ENCODE results near the gene MIS12. TPM values are rescaled to one million over a fixed set of nuclear protein-coding genes. Genes with fewer than 3 reads are reported as not detected.

Gene MIS12
- total RNA-seq, 2 experiments from 2014 or later = 36.1 to 40.0 TPM

DNA sequence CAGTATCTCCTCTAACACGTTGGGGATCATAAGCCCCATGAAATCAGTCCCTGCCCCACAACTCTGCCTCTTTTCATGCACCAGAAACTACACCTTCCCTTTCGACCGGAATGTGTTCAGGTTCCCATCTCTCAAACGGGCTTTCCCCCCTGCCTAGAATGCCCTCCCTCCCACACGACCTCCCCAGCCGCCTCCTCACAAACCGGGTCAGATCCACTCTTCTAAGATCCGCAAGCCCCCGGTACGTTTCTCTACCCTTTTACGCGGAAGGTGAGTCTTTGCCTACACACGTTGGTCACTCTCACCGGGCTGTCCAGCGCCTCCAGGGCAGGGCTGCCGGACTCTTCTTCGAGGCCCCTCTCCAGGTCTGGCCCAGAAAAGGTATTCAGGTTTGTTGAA is 18.3 kb upstream of the MIS12 start:
- CTCF ChIA-PET = interaction anchor here (1.2 to 2.4 kb wide), 2 partner anchors 19 to 29 kb away, joined by 3 to 17 read pairs; partner anchors contain the start of gene C1QBP
- H3K36me3 Mint-ChIP-seq (ENCODE audit: low read depth) = peaks cover 13% of the 10 kb centered on the region
- ATAC-seq (peak; percentile 28), DNase-seq (peak; percentile 26)
- no peaks in the 10 kb centered on the region for H3K27me3 Mint-ChIP-seq (ENCODE audit: low read depth)
- peaks cover 39% of the 10 kb centered on the region for H3K4me1 Mint-ChIP-seq (ENCODE audit: low read depth)
- H3K4me3 Mint-ChIP-seq = peak overlapping the region; percentile 80
- H3K27ac Mint-ChIP-seq = peak overlapping the region; percentile 79
- POLR2A ChIA-PET = interaction anchor here (1.1 to 5.1 kb wide), 4 partner anchors 18 to 116 kb away, joined by 3 to 27 read pairs (median 4); partner anchors contain the start of genes C1QBP, DERL2, MIS12 and NLRP1
- H3K9me3 Mint-ChIP-seq (ENCODE audit: insufficient read depth) = no peaks in the 10 kb centered on the region

DNA sequence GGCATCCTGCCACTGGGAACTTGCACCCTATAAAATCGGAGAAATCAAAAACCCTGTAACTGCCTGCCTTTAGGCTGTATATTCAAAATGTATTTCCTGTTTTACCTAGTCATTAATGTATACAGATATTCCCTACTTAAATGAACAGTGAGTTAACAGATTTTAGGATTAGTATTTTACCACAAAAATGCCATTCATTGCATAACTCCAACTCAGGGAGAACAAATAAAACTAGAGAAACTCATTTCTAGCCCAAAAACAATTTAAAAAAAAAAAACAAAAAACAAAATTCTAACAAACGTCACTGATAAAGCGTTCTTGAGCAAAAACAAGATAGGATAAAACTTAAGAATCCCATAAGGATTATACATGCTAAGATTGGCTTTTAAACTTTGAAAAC is 13.9 kb upstream of the MIS12 start:
- ATAC-seq = no peak
- no peak for DNase-seq
- Mint-ChIP-seq H3K27me3 (ENCODE audit: low read depth) (no peaks in the 10 kb centered on the region), H3K36me3 (ENCODE audit: low read depth) (peaks cover 35% of the 10 kb centered on the region), H3K27ac (no peak overlapping the region), H3K4me3 (no peak overlapping the region), H3K4me1 (ENCODE audit: low read depth) (peaks cover 14% of the 10 kb centered on the region), H3K9me3 (ENCODE audit: insufficient read depth) (no peaks in the 10 kb centered on the region)
- ChIA-PET CTCF (no interaction called here), POLR2A (no interaction called here)

DNA sequence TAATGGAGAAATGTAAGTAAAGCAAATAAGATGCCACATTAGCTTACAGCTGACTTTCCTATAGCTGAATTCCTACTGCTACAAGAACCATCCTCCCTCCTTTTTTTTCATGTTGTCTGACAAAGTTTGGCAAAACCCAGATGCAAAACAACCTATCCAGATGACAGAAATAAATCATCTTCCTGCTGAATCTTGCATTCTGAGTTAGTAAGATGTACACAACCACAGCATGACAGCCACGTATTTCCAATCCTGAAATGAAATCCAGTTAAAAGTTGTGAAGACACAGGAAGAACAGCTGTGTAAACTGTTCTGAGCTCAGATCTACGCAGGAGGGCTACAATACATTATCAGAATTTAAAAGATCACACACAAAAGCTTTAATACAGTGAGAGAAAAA is 12.5 kb upstream of the MIS12 start:
- ATAC-seq (no peak), DNase-seq (no peak)
- Mint-ChIP-seq H3K4me1 (ENCODE audit: low read depth) (peaks cover 10% of the 10 kb centered on the region), H3K27ac (no peak overlapping the region), H3K9me3 (ENCODE audit: insufficient read depth) (no peaks in the 10 kb centered on the region), H3K4me3 (no peak overlapping the region), H3K36me3 (ENCODE audit: low read depth) (peaks cover 48% of the 10 kb centered on the region), H3K27me3 (ENCODE audit: low read depth) (no peaks in the 10 kb centered on the region)
- ChIA-PET CTCF (interaction anchor here (0.7 to 1.1 kb wide), 3 partner anchors 10 to 35 kb away, joined by 3 read pairs; partner anchors contain the start of gene C1QBP), POLR2A (interaction anchor here (0.6 to 1.6 kb wide), 2 partner anchors 12 to 1769 kb away, joined by 3 to 8 read pairs; partner anchors contain the start of genes DERL2 and MIS12)

DNA sequence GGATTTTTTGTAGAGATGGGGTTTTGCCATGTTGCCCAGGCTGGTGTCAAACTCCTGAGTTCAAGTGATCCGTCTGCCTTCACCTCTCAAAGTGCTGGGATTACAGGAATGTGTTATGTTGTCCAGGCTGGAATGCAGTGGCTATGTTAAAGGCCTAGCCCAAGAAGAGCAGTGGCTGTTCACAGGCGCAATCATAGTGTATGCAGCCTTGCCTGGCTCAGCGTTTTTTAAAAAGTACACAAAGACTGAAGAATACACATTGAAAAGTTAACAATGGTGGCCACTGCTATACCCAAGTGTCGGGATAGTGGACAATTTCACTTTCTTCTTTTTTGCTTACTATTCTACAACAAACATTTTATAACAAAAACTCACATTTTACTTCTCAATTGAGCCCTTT is 7.4 kb upstream of the MIS12 start:
- peaks cover 74% of the 10 kb centered on the region for H3K36me3 Mint-ChIP-seq (ENCODE audit: low read depth)
- peak overlapping the region; percentile 15 for H3K27ac Mint-ChIP-seq
- POLR2A ChIA-PET = no interaction called here
- H3K4me3 Mint-ChIP-seq = no peak overlapping the region
- no peaks in the 10 kb centered on the region for H3K9me3 Mint-ChIP-seq (ENCODE audit: insufficient read depth)
- no peaks in the 10 kb centered on the region for H3K27me3 Mint-ChIP-seq (ENCODE audit: low read depth)
- peaks cover 11% of the 10 kb centered on the region for H3K4me1 Mint-ChIP-seq (ENCODE audit: low read depth)
- no peak for ATAC-seq
- CTCF ChIA-PET = no interaction called here
- no peak for DNase-seq

DNA sequence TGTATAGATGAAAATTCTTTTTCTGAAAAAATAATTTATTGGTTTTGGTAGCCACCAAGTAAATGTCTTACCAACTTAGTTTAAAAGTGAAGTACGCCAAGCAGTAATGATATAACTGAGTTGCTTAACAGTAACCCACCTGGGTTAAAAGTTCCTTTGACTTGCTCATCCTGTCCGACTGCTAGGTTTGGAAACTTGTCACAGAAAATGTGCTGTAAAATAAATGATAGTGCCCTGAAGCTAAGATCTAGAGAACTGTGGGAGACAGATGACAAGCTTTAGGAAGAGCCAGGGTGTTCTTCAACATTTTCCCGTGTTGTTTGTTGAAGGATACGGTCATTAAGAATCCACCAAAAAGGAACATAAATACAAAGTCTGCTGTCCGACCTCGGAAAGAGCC is 5.4 kb upstream of the MIS12 start:
- POLR2A ChIA-PET = no interaction called here
- Mint-ChIP-seq H3K4me1 (ENCODE audit: low read depth) (peaks cover 28% of the 10 kb centered on the region), H3K9me3 (ENCODE audit: insufficient read depth) (no peaks in the 10 kb centered on the region), H3K27ac (no peak overlapping the region), H3K4me3 (no peak overlapping the region), H3K27me3 (ENCODE audit: low read depth) (no peaks in the 10 kb centered on the region), H3K36me3 (ENCODE audit: low read depth) (peaks cover 73% of the 10 kb centered on the region)
- no peak for DNase-seq
- CTCF ChIA-PET = interaction anchor here (0.9 kb wide), 1 partner anchor 42 kb away, joined by 5 read pairs; the partner anchor contains the start of gene C1QBP
- no peak for ATAC-seq

DNA sequence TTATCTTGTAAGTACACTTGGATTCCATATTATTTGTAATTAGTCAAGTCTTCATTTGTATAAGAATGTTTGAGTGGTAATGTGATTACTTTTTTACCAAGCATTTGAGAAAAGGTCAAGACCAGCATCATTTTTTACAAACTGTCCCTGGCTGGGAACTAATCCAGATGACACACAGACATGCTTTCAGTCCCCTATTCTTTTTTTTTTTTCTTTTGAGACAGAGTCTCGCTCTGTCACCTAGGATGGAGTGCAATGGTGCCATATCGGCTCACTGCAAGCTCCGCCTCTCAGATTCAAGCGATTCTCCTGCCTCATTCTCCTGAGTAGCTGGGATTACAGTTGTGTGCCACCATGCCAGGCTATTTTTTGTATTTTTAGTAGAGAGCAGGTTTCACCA is 4.9 kb upstream of the MIS12 start:
- Mint-ChIP-seq H3K4me1 (ENCODE audit: low read depth) (peaks cover 28% of the 10 kb centered on the region), H3K4me3 (no peak overlapping the region), H3K9me3 (ENCODE audit: insufficient read depth) (no peaks in the 10 kb centered on the region), H3K27me3 (ENCODE audit: low read depth) (no peaks in the 10 kb centered on the region), H3K27ac (no peak overlapping the region), H3K36me3 (ENCODE audit: low read depth) (peaks cover 73% of the 10 kb centered on the region)
- CTCF ChIA-PET = no interaction called here
- DNase-seq (no peak), ATAC-seq (no peak)
- POLR2A ChIA-PET = no interaction called here

GRCh38 chr17:5485270-5486205 is 828 bp upstream of the MIS12 start, which contains the start of gene DERL2:
TSS of gene DERL2 (minus strand) at chr17:5486178. CDS start at chr17:5486161, 17 bp downstream.
- Mint-ChIP-seq H3K27me3 (ENCODE audit: low read depth) (no peaks in the 10 kb centered on the region), H3K36me3 (ENCODE audit: low read depth) (peaks cover 72% of the 10 kb centered on the region), H3K4me3 (peak within 1 kb of the TSS; percentile 96), H3K27ac (peak within 1 kb of the TSS; percentile 99), H3K4me1 (ENCODE audit: low read depth) (peaks cover 48% of the 10 kb centered on the region), H3K9me3 (ENCODE audit: insufficient read depth) (no peaks in the 10 kb centered on the region)
- POLR2A ChIA-PET = interaction anchor here (0.5 to 3.9 kb wide), 19 partner anchors 8 to 1453 kb away, joined by 3 to 37 read pairs (median 7); partner anchors contain the start of genes C1QBP, DHX33, NLRP1 and NUP88
- DNase-seq (no peak), ATAC-seq (peak; percentile 17)
- CTCF ChIA-PET = interaction anchor here (0.8 to 4.5 kb wide), 11 partner anchors 10 to 987 kb away, joined by 3 to 20 read pairs (median 4); partner anchors contain the start of gene C1QBP

DNA sequence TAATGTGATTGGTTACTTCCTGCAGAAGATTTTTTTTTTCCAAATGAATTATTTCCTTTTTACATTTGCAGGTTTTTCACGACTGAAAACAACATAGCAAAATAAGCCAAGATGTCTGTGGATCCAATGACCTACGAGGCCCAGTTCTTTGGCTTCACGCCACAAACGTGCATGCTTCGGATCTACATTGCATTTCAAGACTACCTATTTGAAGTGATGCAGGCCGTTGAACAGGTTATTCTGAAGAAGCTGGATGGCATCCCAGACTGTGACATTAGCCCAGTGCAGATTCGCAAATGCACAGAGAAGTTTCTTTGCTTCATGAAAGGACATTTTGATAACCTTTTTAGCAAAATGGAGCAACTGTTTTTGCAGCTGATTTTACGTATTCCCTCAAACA is 2.4 kb downstream of the MIS12 start:
- Mint-ChIP-seq H3K4me1 (ENCODE audit: low read depth) (peaks cover 40% of the 10 kb centered on the region), H3K27ac (no peak overlapping the region), H3K4me3 (no peak overlapping the region), H3K9me3 (ENCODE audit: insufficient read depth) (peaks cover 6% of the 10 kb centered on the region), H3K36me3 (ENCODE audit: low read depth) (peaks cover 62% of the 10 kb centered on the region), H3K27me3 (ENCODE audit: low read depth) (no peaks in the 10 kb centered on the region)
- no peak for DNase-seq
- ATAC-seq = no peak
- CTCF ChIA-PET = interaction anchor here (1.7 to 4.5 kb wide), 2 partner anchors 12 to 50 kb away, joined by 6 to 20 read pairs; partner anchors contain the start of gene C1QBP
- POLR2A ChIA-PET = no interaction called here

- DNase-seq = no peak
- peaks cover 9% of the 10 kb centered on the region for H3K4me1 Mint-ChIP-seq (ENCODE audit: low read depth)
- no peak overlapping the region for H3K27ac Mint-ChIP-seq
- ChIA-PET POLR2A (no interaction called here), CTCF (no interaction called here)
- H3K4me3 Mint-ChIP-seq = no peak overlapping the region
- ATAC-seq = no peak
- no peaks in the 10 kb centered on the region for H3K27me3 Mint-ChIP-seq (ENCODE audit: low read depth)
- H3K9me3 Mint-ChIP-seq (ENCODE audit: insufficient read depth) = peaks cover 6% of the 10 kb centered on the region
- H3K36me3 Mint-ChIP-seq (ENCODE audit: low read depth) = peaks cover 39% of the 10 kb centered on the region
These were observed 6.6 kb downstream of the MIS12 start for GRCh38 chr17:5492970-5493369.

- ChIA-PET POLR2A (interaction anchor here (0.6 to 3.7 kb wide), 2 partner anchors 13 to 96 kb away, joined by 3 to 37 read pairs; partner anchors contain the start of genes DERL2 and MIS12), CTCF (interaction anchor here (3.3 kb wide), 1 partner anchor 13 kb away, joined by 20 read pairs; the partner anchor contains the start of genes DERL2 and MIS12)
- ATAC-seq (no peak), DNase-seq (no peak)
- peaks cover 16% of the 10 kb centered on the region for H3K4me1 Mint-ChIP-seq (ENCODE audit: low read depth)
- no peaks in the 10 kb centered on the region for H3K9me3 Mint-ChIP-seq (ENCODE audit: insufficient read depth)
- H3K4me3 Mint-ChIP-seq = peak overlapping the region; percentile 81
- no peak overlapping the region for H3K27ac Mint-ChIP-seq
- H3K27me3 Mint-ChIP-seq (ENCODE audit: low read depth) = peaks cover 2% of the 10 kb centered on the region
- H3K36me3 Mint-ChIP-seq (ENCODE audit: low read depth) = peaks cover 9% of the 10 kb centered on the region
These were observed 13.3 kb downstream of the MIS12 start for GRCh38 chr17:5499476-5500231.

DNA sequence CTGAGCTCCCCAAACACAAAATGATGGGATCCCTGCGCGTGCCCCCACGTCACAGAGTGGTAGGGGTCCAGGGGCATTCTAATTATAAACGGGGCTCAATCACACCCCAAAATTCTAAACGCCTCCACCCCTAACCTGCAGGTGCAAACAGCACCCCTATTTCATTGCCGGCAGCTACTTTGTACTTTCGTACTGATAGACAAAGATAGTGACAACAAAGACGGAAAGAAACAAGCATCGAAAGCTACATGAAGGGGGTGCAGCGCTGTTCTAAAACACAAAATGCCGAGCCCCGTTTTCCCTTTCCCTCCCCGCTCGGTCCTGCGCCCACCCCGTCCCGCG is 13.9 kb downstream of the MIS12 start:
- ChIA-PET CTCF (interaction anchor here (3.3 kb wide), 1 partner anchor 13 kb away, joined by 20 read pairs; the partner anchor contains the start of genes DERL2 and MIS12), POLR2A (interaction anchor here (0.6 to 3.7 kb wide), 2 partner anchors 14 to 96 kb away, joined by 3 to 37 read pairs; partner anchors contain the start of genes DERL2 and MIS12)
- peaks cover 16% of the 10 kb centered on the region for H3K4me1 Mint-ChIP-seq (ENCODE audit: low read depth)
- DNase-seq (peak; percentile 25), ATAC-seq (no peak)
- peak overlapping the region; percentile 81 for H3K4me3 Mint-ChIP-seq
- H3K36me3 Mint-ChIP-seq (ENCODE audit: low read depth) = peaks cover 9% of the 10 kb centered on the region
- H3K9me3 Mint-ChIP-seq (ENCODE audit: insufficient read depth) = no peaks in the 10 kb centered on the region
- H3K27ac Mint-ChIP-seq = peak overlapping the region; percentile 26
- peaks cover 2% of the 10 kb centered on the region for H3K27me3 Mint-ChIP-seq (ENCODE audit: low read depth)
